Neural crest cell (in vitro differentiated cells): ENCODE data around the gene CHTF18. TPM values are rescaled to one million over a fixed set of nuclear protein-coding genes. Genes with fewer than 3 reads are reported as not detected.
A peak's percentile ranks its signal among the peaks of the same experiment; 100 is the strongest.

Source experiments
- DNase-seq: peaks from one replicate; pipeline ENCODE4 v3.0.0; 2021; ENCODE audit warnings: low read depth, mixed read lengths, low spot score
- H3K27ac Mint-ChIP-seq: one replicate; pipeline ENCODE4 v1.8.0; 2021; ENCODE audit warnings: mild to moderate bottlenecking, mixed read lengths; ENCODE audit not compliant: unreplicated experiment
- H3K27me3 Mint-ChIP-seq: 2 replicates; pipeline ENCODE4 v1.8.0; 2021; ENCODE audit warnings: low read depth, mild to moderate bottlenecking, mixed read lengths
- H3K36me3 Mint-ChIP-seq: 2 replicates; pipeline ENCODE4 v1.8.0; 2021; ENCODE audit warnings: low read depth, mild to moderate bottlenecking, mixed read lengths
- H3K4me1 Mint-ChIP-seq: 2 replicates; pipeline ENCODE4 v1.8.0; 2021; ENCODE audit warnings: mixed read lengths
- H3K4me3 Mint-ChIP-seq: one replicate; pipeline ENCODE4 v1.8.0; 2021; ENCODE audit warnings: mild to moderate bottlenecking, mixed read lengths
- H3K9me3 Mint-ChIP-seq: 2 replicates; pipeline ENCODE4 v1.8.0; 2021; ENCODE audit warnings: mixed read lengths
- total RNA-seq: library from RNA; stranded (reverse); gene quantifications from 2 replicates; pipeline ENCODE4 v1.2.1, GENCODE V29; 2021
- TF ChIP-seq, protein P1 (sequence below): fragments of 200-600 bp; sonication (generic); conservative IDR thresholded peaks from 2 replicates; pipeline ENCODE4 v1.5.0; 2021; ENCODE audit warnings: antibody characterized with exemption, mild to moderate bottlenecking

CHTF18 gene
- total RNA-seq, 1 donor from 2014 or later: 169 TPM

DNA sequence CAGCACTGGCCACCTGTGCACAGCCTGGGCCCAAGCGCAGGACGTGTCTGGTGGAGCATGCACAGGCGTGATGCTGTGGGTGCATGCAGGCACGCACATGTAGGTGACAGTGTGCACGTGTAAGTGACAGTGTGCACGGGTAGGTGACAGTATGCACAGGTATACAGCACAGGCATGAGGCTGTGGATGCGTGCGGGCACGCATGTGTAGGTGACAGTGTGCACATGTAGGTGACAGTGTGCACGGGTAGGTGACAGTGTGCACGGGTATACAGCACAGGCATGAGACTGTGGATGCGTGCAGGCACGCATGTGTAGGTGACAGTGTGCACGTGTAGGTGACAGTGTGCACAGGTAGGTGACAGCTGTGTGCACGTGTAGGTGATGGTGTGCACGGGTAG lies 8.1 kb upstream of the CHTF18 start:
- Mint-ChIP-seq H3K36me3 (no peaks in the 10 kb centered on the region), H3K4me3 (no peak overlapping the region), H3K4me1 (no peaks in the 10 kb centered on the region)

DNA sequence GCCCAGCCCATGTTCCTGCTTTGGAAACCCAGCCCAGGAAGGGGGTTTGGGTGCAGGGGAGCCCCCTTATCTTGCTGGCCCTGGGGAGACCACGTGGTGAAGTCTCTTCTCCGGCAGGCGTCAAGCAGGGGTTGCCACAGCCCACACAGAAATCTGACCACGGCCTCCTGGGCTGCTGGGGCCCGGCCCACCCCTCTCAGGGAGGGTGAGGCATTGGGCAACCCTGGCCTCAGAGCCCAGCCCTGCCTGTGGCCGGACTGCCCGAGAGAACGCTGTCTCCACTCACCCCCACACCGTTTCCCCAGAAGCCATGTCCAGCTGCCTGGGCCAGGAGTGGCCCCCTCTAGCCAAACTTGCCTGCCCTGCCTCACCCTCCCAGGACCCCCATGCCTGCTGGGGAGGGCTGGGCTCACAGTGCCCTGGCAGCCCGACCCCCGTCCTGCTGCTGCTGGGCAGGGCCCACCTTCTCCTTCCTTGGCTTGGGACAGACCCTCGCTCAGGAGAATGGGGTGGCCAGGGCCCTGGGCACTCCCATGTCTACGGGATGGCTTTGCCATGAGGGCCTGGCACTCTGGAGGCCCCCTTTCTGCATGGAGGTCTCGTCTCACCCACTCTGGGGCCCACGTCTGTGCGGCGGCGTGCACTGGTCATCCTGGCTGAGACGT lies 6.9 kb upstream of the CHTF18 start:
- Mint-ChIP-seq H3K9me3 (no peaks in the 10 kb centered on the region), H3K27ac (no peak overlapping the region), H3K4me3 (no peak overlapping the region), H3K36me3 (no peaks in the 10 kb centered on the region), H3K27me3 (no peaks in the 10 kb centered on the region), H3K4me1 (no peaks in the 10 kb centered on the region)
- TF ChIP-seq, protein P1, sequence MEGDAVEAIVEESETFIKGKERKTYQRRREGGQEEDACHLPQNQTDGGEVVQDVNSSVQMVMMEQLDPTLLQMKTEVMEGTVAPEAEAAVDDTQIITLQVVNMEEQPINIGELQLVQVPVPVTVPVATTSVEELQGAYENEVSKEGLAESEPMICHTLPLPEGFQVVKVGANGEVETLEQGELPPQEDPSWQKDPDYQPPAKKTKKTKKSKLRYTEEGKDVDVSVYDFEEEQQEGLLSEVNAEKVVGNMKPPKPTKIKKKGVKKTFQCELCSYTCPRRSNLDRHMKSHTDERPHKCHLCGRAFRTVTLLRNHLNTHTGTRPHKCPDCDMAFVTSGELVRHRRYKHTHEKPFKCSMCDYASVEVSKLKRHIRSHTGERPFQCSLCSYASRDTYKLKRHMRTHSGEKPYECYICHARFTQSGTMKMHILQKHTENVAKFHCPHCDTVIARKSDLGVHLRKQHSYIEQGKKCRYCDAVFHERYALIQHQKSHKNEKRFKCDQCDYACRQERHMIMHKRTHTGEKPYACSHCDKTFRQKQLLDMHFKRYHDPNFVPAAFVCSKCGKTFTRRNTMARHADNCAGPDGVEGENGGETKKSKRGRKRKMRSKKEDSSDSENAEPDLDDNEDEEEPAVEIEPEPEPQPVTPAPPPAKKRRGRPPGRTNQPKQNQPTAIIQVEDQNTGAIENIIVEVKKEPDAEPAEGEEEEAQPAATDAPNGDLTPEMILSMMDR: no peak
- DNase-seq: no peak

More for the DNA sequence above, 8.1 kb upstream of the CHTF18 start:
- DNase-seq: no peak
- no peak overlapping the region for H3K27ac Mint-ChIP-seq
- no peaks in the 10 kb centered on the region for H3K9me3 Mint-ChIP-seq
- TF ChIP-seq, protein P1: no peak
- H3K27me3 Mint-ChIP-seq: no peaks in the 10 kb centered on the region

DNA sequence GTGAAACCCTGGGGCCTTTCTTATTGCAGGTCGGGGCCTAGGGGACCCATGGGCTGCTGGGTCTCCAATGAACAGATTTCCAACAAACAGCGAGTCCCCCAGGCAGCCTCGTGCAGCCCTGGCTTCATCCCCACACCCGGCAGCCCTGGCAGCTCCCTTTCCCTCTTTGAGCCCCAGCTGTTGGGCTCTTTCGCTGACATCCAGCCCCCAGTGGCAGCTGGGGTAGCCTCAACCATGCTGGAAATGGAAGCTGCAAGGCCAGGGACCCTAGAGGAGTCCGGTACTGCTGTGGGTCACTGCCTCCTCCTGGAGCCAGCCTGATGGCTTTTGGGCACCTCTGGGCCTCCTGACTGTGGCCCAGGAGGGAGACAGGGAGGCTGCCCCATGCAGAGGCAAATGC lies 6.2 kb upstream of the CHTF18 start:
- Mint-ChIP-seq H3K4me3 (no peak overlapping the region), H3K9me3 (no peaks in the 10 kb centered on the region), H3K27ac (no peak overlapping the region), H3K36me3 (no peaks in the 10 kb centered on the region), H3K4me1 (no peaks in the 10 kb centered on the region), H3K27me3 (no peaks in the 10 kb centered on the region)
- TF ChIP-seq, protein P1: no peak
- DNase-seq: no peak

GRCh38 chr16:782766-783403 lies 5.5 kb upstream of the CHTF18 start:
- H3K4me1 Mint-ChIP-seq: no peaks in the 10 kb centered on the region
- DNase-seq: no peak
- no peaks in the 10 kb centered on the region for H3K9me3 Mint-ChIP-seq
- no peaks in the 10 kb centered on the region for H3K27me3 Mint-ChIP-seq
- H3K4me3 Mint-ChIP-seq: peak overlapping the region; percentile 41
- TF ChIP-seq, protein P1: no peak
- no peak overlapping the region for H3K27ac Mint-ChIP-seq
- no peaks in the 10 kb centered on the region for H3K36me3 Mint-ChIP-seq

DNA sequence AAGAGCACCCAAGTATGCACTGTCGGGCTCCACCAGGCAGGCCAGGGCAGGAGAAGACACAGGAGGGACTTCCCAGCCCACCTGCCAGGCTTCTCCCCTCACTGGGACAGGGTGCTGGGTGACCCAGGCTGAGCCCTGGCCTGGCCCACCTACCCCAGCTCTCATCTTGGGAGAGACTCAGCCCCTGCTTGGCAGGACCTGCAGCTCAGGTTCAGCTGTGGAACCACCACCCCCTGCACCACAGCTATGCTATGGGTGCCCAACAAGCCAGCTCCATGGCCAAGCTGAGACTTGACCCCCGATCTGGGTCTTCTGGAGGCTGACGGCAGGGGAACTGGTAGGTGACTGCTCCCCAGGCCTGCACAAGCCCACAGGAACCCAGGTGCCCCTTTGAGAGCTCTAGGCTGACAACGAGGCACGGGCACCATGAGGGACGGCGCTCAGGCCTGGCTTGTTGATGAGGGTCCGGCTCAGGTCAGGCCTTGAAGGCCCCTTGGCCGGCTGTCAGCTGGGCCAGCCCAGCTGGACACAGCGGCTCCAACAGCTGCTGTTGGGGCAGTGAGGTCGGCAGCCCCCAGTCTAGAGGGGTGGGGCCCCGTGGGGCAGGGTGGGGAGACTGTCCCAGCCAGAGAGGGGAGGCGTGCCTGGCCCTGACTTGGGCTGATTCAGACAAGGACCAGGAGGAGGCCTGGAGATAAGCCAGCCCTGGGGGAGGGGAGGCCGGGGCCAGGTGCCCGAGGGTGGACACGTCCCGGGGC lies 4.8 kb upstream of the CHTF18 start:
- H3K27me3 Mint-ChIP-seq: no peaks in the 10 kb centered on the region
- TF ChIP-seq, protein P1: no peak
- H3K9me3 Mint-ChIP-seq: no peaks in the 10 kb centered on the region
- H3K4me1 Mint-ChIP-seq: no peaks in the 10 kb centered on the region
- no peak for DNase-seq
- no peaks in the 10 kb centered on the region for H3K36me3 Mint-ChIP-seq
- H3K4me3 Mint-ChIP-seq: peak overlapping the region; percentile 41
- H3K27ac Mint-ChIP-seq: no peak overlapping the region
